ENCODE results near the gene FKBP8. TPM values are rescaled to one million over a fixed set of nuclear protein-coding genes. Genes with fewer than 3 reads are reported as not detected.

FKBP8 gene
- total and polyA plus RNA-seq, 4 donors, result 59.1 to 225 (median 101) TPM

DNA sequence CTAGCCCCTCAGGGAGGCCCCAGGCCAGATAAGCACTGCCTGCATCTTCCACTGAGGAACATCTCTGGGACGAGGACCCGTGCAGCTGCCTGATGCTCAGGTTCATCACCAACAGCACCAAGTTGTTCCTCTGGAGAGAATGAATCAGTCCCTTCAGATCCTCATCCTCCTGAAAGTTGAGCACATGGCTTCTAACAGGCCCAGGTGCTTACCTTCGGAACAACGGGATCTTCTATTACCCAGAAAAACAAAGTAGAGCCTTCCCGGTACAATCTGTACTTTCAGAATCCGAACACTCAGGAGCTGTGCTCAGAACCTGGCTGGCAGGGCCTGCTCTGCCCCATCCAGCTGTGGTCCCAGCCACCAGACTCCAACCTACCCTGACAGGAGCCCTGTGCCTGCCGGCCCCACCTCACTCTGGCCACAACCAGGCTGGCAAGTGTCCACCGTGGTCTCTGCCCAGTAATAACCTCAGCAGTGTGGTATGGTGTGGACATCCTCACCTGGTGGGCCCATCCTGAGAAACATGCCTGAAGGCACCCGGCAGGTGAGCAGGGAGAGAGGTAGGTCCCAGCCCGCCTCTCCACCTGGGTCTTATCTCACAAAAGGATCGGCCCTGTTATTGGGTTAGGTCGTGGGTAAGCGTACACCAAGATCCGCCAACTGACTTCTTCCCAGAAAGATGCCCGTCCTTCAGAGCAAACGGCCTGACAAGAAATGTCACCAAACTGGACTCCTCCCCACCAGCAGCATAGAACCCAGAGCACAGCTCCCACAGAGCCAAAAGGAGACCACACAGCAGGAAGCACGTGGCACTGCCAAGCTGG lies 55.6 kb downstream of the FKBP8 start:
- Histone ChIP-seq H3K9ac (ENCODE audit: low read depth in 1 of 2, low read length in 2 of 2) (no peak overlapping the region), H3K4me1 (ENCODE audit: control insufficient read depth in 4 of 4, insufficient read depth in 4 of 4, low read length in 3 of 4) (peaks cover 5 to 60% (median 37%) of the 10 kb centered on the region in 4 donors), H3K27ac (ENCODE audit: low read depth in 1 of 2, low read length in 2 of 2) (peak overlapping the region; percentile 78 to 88), H3K36me3 (ENCODE audit: control insufficient read depth in 4 of 4, insufficient read depth in 3 of 4, low read depth in 1 of 4, low read length in 3 of 4) (no peaks in the 10 kb centered on the region), H3K27me3 (ENCODE audit: control insufficient read depth in 4 of 4, insufficient read depth in 4 of 4, low read length in 3 of 4) (no peaks in the 10 kb centered on the region), H3K4me3 (ENCODE audit: low read depth in 1 of 3, low read length in 3 of 3) (no peak overlapping the region), H3K9me3 (ENCODE audit: control insufficient read depth in 4 of 4, low read length in 3 of 4) (no peaks in the 10 kb centered on the region)
- 80% methylated on average over 17 of the region's 17 CpGs for WGBS
- no peak for DNase-seq (ENCODE audit: low spot score)
- TF ChIP-seq NR2F2 (IDR thresholded peaks at IDR 0.05) (no peak), GABPA (IDR thresholded peaks at IDR 0.05 in 1 of 2, conservative IDR thresholded peaks at IDR 0.05 in 1 of 2) (no peak), MAX (IDR thresholded peaks at IDR 0.05) (no peak), JUND (IDR thresholded peaks at IDR 0.05) (no peak), HNF4A (conservative IDR thresholded peaks at IDR 0.05) (no peak), RAD21 (IDR thresholded peaks at IDR 0.05) (no peak), FOXA1 (IDR thresholded peaks at IDR 0.05) (no peak), EGR1 (IDR thresholded peaks at IDR 0.05; ENCODE audit: low read depth in 2 of 2) (no peak), SP1 (IDR thresholded peaks at IDR 0.05) (no peak)
- TF ChIP-seq, protein P1, sequence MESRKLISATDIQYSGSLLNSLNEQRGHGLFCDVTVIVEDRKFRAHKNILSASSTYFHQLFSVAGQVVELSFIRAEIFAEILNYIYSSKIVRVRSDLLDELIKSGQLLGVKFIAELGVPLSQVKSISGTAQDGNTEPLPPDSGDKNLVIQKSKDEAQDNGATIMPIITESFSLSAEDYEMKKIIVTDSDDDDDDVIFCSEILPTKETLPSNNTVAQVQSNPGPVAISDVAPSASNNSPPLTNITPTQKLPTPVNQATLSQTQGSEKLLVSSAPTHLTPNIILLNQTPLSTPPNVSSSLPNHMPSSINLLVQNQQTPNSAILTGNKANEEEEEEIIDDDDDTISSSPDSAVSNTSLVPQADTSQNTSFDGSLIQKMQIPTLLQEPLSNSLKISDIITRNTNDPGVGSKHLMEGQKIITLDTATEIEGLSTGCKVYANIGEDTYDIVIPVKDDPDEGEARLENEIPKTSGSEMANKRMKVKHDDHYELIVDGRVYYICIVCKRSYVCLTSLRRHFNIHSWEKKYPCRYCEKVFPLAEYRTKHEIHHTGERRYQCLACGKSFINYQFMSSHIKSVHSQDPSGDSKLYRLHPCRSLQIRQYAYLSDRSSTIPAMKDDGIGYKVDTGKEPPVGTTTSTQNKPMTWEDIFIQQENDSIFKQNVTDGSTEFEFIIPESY (IDR thresholded peaks at IDR 0.05), result no peak
- TF ChIP-seq, protein P2, sequence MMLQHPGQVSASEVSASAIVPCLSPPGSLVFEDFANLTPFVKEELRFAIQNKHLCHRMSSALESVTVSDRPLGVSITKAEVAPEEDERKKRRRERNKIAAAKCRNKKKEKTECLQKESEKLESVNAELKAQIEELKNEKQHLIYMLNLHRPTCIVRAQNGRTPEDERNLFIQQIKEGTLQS (IDR thresholded peaks at IDR 0.05), result no peak

- Histone ChIP-seq H3K9ac (ENCODE audit: low read depth in 1 of 2, low read length in 2 of 2) (no peak overlapping the region), H3K27me3 (ENCODE audit: control insufficient read depth in 4 of 4, insufficient read depth in 4 of 4, low read length in 3 of 4) (no peaks in the 10 kb centered on the region), H3K4me3 (ENCODE audit: low read depth in 1 of 3, low read length in 3 of 3) (no peak overlapping the region), H3K27ac (ENCODE audit: low read depth in 1 of 2, low read length in 2 of 2) (no peak overlapping the region), H3K36me3 (ENCODE audit: control insufficient read depth in 4 of 4, insufficient read depth in 3 of 4, low read depth in 1 of 4, low read length in 3 of 4) (no peaks in the 10 kb centered on the region), H3K9me3 (ENCODE audit: control insufficient read depth in 4 of 4, low read length in 3 of 4) (no peaks in the 10 kb centered on the region), H3K4me1 (ENCODE audit: control insufficient read depth in 4 of 4, insufficient read depth in 4 of 4, low read length in 3 of 4) (peaks cover 5 to 60% (median 38%) of the 10 kb centered on the region in 4 donors)
- DNase-seq (ENCODE audit: low spot score), result no peak
- 90% methylated on average over 8 of the region's 8 CpGs for WGBS
- TF ChIP-seq, protein P2 (IDR thresholded peaks at IDR 0.05), result no peak
- TF ChIP-seq NR2F2 (IDR thresholded peaks at IDR 0.05) (no peak), REST (IDR thresholded peaks at IDR 0.05) (no peak), HNF4A (conservative IDR thresholded peaks at IDR 0.05) (no peak), RAD21 (IDR thresholded peaks at IDR 0.05) (no peak), SP1 (IDR thresholded peaks at IDR 0.05) (no peak), YY1 (IDR thresholded peaks at IDR 0.05) (no peak), GABPA (IDR thresholded peaks at IDR 0.05 in 1 of 2, conservative IDR thresholded peaks at IDR 0.05 in 1 of 2) (no peak)
- TF ChIP-seq, protein P3, sequence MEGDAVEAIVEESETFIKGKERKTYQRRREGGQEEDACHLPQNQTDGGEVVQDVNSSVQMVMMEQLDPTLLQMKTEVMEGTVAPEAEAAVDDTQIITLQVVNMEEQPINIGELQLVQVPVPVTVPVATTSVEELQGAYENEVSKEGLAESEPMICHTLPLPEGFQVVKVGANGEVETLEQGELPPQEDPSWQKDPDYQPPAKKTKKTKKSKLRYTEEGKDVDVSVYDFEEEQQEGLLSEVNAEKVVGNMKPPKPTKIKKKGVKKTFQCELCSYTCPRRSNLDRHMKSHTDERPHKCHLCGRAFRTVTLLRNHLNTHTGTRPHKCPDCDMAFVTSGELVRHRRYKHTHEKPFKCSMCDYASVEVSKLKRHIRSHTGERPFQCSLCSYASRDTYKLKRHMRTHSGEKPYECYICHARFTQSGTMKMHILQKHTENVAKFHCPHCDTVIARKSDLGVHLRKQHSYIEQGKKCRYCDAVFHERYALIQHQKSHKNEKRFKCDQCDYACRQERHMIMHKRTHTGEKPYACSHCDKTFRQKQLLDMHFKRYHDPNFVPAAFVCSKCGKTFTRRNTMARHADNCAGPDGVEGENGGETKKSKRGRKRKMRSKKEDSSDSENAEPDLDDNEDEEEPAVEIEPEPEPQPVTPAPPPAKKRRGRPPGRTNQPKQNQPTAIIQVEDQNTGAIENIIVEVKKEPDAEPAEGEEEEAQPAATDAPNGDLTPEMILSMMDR (IDR thresholded peaks at IDR 0.05; ENCODE audit: low read depth, low read length, missing input control), result no peak
These were observed 56.6 kb downstream of the FKBP8 start for GRCh38 chr19:18486746-18487145.
